Naive B cell (primary cell): Measurements from ENCODE around the gene TNS4. TPM values are rescaled to one million over a fixed set of nuclear protein-coding genes. Genes with fewer than 3 reads are reported as not detected.

Experiments used
- ATAC-seq, 2 donors: fragments of 150-1000 bp; cut with Tn5 transposase; 2 replicates each; pipeline ENCODE4 v1.10.0; 2021; ENCODE audit warnings: low read depth in 2 of 2, mild to moderate bottlenecking in 2 of 2, moderate library complexity in 2 of 2
- DNase-seq: peaks from one replicate; pipeline ENCODE4 v3.0.0; 2022
- H3K27ac Mint-ChIP-seq, 6 donors: one replicate each; pipeline ENCODE4 v1.8.0; 2020 to 2022; ENCODE audit warnings: mild to moderate bottlenecking in 6 of 6, mixed read lengths in 6 of 6, moderate library complexity in 5 of 6, inconsistent platforms in 2 of 6
- H3K27me3 Mint-ChIP-seq, 3 donors: one replicate each; pipeline ENCODE4 v1.8.0; 2021 to 2022; ENCODE audit warnings: mixed read lengths in 3 of 3, mild to moderate bottlenecking in 1 of 3
- H3K36me3 Mint-ChIP-seq, 2 donors: one replicate each; pipeline ENCODE4 v1.8.0; 2020 to 2022; ENCODE audit warnings: mixed read lengths in 2 of 2, inconsistent platforms in 1 of 2, mild to moderate bottlenecking in 1 of 2
- H3K4me1 Mint-ChIP-seq, 3 donors: one replicate each; pipeline ENCODE4 v1.8.0; 2020 to 2022; ENCODE audit warnings: mixed read lengths in 3 of 3, inconsistent platforms in 1 of 3, mild to moderate bottlenecking in 1 of 3, moderate library complexity in 1 of 3
- H3K4me3 Mint-ChIP-seq, 8 donors: one replicate each; pipeline ENCODE4 v1.8.0; 2020 to 2022; ENCODE audit warnings: mild to moderate bottlenecking in 8 of 8, mixed read lengths in 8 of 8, moderate library complexity in 8 of 8, inconsistent platforms in 2 of 8
- H3K9me3 Mint-ChIP-seq, 7 donors: one replicate each; pipeline ENCODE4 v1.8.0; 2020 to 2022; ENCODE audit warnings: mixed read lengths in 7 of 7, mild to moderate bottlenecking in 5 of 7, inconsistent platforms in 2 of 7, moderate library complexity in 1 of 7
- polyA plus RNA-seq, 6 donors: library from polyadenylated mRNA; unstranded; fragments of 300-500 nt; fragmentation: Illumina TruSeq; gene quantifications; one replicate each; pipeline ENCODE4 v1.2.3, GENCODE V29; 2021; ENCODE audit warnings: low read depth in 6 of 6

Gene TNS4
- polyA plus RNA-seq, 6 donors from 2014 or later, result not detected

DNA sequence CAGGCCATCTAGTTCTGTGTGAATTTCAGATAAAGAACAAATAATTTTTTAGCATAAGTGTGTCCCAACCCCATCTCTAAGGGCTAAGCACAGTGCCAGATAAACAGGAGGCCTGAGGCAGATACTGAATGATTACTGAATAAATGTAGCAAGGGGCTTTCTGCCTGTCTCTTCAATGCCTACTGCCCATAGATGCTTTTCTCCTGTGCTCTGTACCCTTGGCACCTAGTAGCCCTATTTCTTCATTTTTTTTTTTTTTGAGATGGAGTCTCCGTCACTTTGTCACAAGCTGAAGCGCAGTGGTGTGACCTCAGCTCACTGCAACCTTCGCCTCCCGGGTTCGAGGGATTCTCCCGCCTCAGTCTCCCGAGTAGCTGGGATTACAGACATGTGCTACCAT lies 32.9 kb downstream of the TNS4 start:
- Mint-ChIP-seq H3K9me3 (peaks cover 0 to 1% (median 0%) of the 10 kb centered on the region in 7 donors), H3K27me3 (peaks cover 4 to 17% (median 5%) of the 10 kb centered on the region in 3 donors), H3K27ac (no peak overlapping the region), H3K4me3 (no peak overlapping the region), H3K4me1 (peaks cover 0 to 8% (median 4%) of the 10 kb centered on the region in 3 donors), H3K36me3 (no peaks in the 10 kb centered on the region)
- no peak for DNase-seq
- ATAC-seq, result no peak

DNA sequence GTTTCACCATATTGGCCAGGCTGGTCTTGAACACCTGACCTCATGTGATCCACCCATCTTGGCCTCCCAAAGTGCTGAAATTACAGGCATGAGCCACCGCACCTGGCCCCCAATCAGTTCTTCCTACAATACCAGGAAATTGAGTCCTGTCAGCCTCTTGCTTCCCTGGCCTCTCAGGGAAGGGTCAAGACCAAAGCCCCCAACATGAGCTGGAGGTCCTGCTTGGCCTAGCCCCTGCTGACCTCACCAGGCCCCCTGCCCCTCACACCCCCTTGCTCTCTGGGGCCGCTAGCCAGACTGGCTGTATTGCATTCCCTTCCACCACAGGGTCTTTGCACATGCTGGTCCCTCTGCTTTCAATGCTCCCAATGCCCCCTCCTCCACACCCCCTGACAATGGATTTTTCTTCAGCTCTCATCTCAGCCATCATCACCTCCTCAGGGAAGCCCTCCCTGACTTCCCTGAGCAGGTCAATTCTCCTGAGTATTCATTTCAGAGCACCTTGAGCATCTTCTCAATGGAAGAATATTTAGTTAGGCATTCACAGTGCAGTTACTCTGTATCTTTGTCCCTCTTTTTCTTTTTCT lies 34.0 kb downstream of the TNS4 start:
- peak overlapping the region in 1 of 6 donors; percentile 82 for H3K27ac Mint-ChIP-seq
- H3K36me3 Mint-ChIP-seq, result no peaks in the 10 kb centered on the region
- H3K27me3 Mint-ChIP-seq, result peaks cover 0 to 17% (median 4%) of the 10 kb centered on the region in 3 donors
- DNase-seq (no peak), ATAC-seq (no peak)
- peaks cover 0 to 6% (median 4%) of the 10 kb centered on the region in 3 donors for H3K4me1 Mint-ChIP-seq
- no peaks in the 10 kb centered on the region for H3K9me3 Mint-ChIP-seq
- no peak overlapping the region for H3K4me3 Mint-ChIP-seq

- DNase-seq (no peak), ATAC-seq (no peak)
- Mint-ChIP-seq H3K9me3 (no peaks in the 10 kb centered on the region), H3K4me1 (peaks cover 0 to 6% (median 4%) of the 10 kb centered on the region in 3 donors), H3K36me3 (no peaks in the 10 kb centered on the region), H3K27me3 (peaks cover 0 to 16% (median 4%) of the 10 kb centered on the region in 3 donors), H3K4me3 (peak overlapping the region in 1 of 8 donors; percentile 47), H3K27ac (peak overlapping the region in 1 of 6 donors; percentile 30)
Observed at GRCh38 chr17:40466298-40466971, 35.0 kb downstream of the TNS4 start.

DNA sequence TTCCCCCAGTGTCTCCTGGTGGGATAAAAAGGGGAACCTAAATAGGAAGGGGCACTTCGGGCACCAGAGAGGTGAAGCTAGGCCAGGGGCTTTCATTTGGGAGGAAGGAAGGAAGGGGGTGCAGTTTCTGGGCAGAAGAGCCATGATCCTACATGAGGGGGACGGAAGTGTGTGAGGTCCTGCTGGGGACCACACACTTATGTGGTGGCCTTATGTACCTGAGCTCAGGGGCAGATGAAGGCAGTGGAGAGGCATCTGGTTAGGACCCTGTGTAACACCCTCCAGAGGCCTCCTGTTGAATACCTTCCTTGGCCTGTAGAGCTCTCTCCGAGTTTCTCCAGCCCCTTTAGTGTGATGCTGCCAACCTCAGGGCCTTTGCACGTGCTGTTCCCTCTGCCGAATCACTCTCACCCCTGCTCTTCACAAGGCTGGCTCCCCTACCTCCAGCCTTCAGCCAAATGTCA lies 37.0 kb downstream of the TNS4 start:
- no peak overlapping the region for H3K4me3 Mint-ChIP-seq
- no peak for DNase-seq

GRCh38 chr17:40463122-40463550 lies 38.3 kb downstream of the TNS4 start:
- H3K27ac Mint-ChIP-seq, result peak overlapping the region in 1 of 6 donors; percentile 73
- no peaks in the 10 kb centered on the region for H3K36me3 Mint-ChIP-seq
- no peak overlapping the region for H3K4me3 Mint-ChIP-seq
- no peaks in the 10 kb centered on the region for H3K27me3 Mint-ChIP-seq
- DNase-seq (no peak), ATAC-seq (no peak)
- no peaks in the 10 kb centered on the region for H3K9me3 Mint-ChIP-seq
- H3K4me1 Mint-ChIP-seq, result peaks cover 0 to 6% (median 4%) of the 10 kb centered on the region in 3 donors

More for the DNA sequence above, 37.0 kb downstream of the TNS4 start:
- no peak for ATAC-seq
- no peaks in the 10 kb centered on the region for H3K9me3 Mint-ChIP-seq
- H3K27ac Mint-ChIP-seq, result no peak overlapping the region
- H3K36me3 Mint-ChIP-seq, result no peaks in the 10 kb centered on the region
- H3K27me3 Mint-ChIP-seq, result peaks cover 0 to 6% (median 0%) of the 10 kb centered on the region in 3 donors
- peaks cover 0 to 6% (median 4%) of the 10 kb centered on the region in 3 donors for H3K4me1 Mint-ChIP-seq

- H3K27me3 Mint-ChIP-seq, result no peaks in the 10 kb centered on the region
- H3K36me3 Mint-ChIP-seq, result no peaks in the 10 kb centered on the region
- H3K4me3 Mint-ChIP-seq, result no peak overlapping the region
- H3K27ac Mint-ChIP-seq, result no peak overlapping the region
- no peak for ATAC-seq
- no peaks in the 10 kb centered on the region for H3K9me3 Mint-ChIP-seq
- peaks cover 0 to 5% (median 4%) of the 10 kb centered on the region in 3 donors for H3K4me1 Mint-ChIP-seq
- no peak for DNase-seq
Observed at GRCh38 chr17:40462343-40463121, 38.9 kb downstream of the TNS4 start.

GRCh38 chr17:40461732-40462342 lies 39.6 kb downstream of the TNS4 start:
- Mint-ChIP-seq H3K9me3 (no peaks in the 10 kb centered on the region), H3K36me3 (no peaks in the 10 kb centered on the region), H3K4me3 (no peak overlapping the region), H3K27me3 (no peaks in the 10 kb centered on the region), H3K27ac (no peak overlapping the region), H3K4me1 (peaks cover 0 to 4% (median 2%) of the 10 kb centered on the region in 3 donors)
- no peak for ATAC-seq
- DNase-seq, result no peak

- DNase-seq (no peak), ATAC-seq (no peak)
- Mint-ChIP-seq H3K9me3 (no peaks in the 10 kb centered on the region), H3K36me3 (no peaks in the 10 kb centered on the region), H3K27ac (peak overlapping the region in 1 of 6 donors; percentile 20), H3K4me3 (no peak overlapping the region), H3K4me1 (peaks cover 0 to 4% (median 0%) of the 10 kb centered on the region in 3 donors), H3K27me3 (no peaks in the 10 kb centered on the region)
Observed at GRCh38 chr17:40460968-40461731, 40.3 kb downstream of the TNS4 start.

DNA sequence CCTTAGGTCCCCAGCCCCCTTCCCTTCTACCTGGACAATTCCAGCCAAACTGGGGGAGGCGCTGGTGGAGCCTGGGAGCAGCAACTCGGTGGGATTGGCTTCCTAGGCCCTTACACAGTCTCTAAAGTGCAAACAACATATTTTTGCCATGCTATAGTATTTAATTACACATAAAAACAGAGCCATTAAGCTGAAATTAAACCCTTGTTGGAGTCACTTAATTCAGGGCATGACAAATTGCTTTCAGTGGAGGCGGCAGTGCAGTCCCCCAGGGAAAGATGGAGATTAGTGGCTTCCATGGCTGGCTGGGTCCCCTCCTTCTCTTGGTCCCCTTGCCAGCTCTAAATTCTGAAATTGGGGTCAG lies 40.8 kb downstream of the TNS4 start:
- ATAC-seq (no peak), DNase-seq (no peak)
- no peaks in the 10 kb centered on the region for H3K9me3 Mint-ChIP-seq
- H3K27me3 Mint-ChIP-seq, result no peaks in the 10 kb centered on the region
- no peaks in the 10 kb centered on the region for H3K4me1 Mint-ChIP-seq
- H3K4me3 Mint-ChIP-seq, result no peak overlapping the region
- H3K36me3 Mint-ChIP-seq, result no peaks in the 10 kb centered on the region
- no peak overlapping the region for H3K27ac Mint-ChIP-seq

GRCh38 chr17:40459636-40460603 lies 41.5 kb downstream of the TNS4 start:
- DNase-seq, result no peak
- no peaks in the 10 kb centered on the region for H3K4me1 Mint-ChIP-seq
- no peak overlapping the region for H3K4me3 Mint-ChIP-seq
- ATAC-seq, result no peak
- no peaks in the 10 kb centered on the region for H3K27me3 Mint-ChIP-seq
- no peaks in the 10 kb centered on the region for H3K36me3 Mint-ChIP-seq
- H3K27ac Mint-ChIP-seq, result peak overlapping the region in 1 of 6 donors; percentile 7
- H3K9me3 Mint-ChIP-seq, result no peaks in the 10 kb centered on the region

DNA sequence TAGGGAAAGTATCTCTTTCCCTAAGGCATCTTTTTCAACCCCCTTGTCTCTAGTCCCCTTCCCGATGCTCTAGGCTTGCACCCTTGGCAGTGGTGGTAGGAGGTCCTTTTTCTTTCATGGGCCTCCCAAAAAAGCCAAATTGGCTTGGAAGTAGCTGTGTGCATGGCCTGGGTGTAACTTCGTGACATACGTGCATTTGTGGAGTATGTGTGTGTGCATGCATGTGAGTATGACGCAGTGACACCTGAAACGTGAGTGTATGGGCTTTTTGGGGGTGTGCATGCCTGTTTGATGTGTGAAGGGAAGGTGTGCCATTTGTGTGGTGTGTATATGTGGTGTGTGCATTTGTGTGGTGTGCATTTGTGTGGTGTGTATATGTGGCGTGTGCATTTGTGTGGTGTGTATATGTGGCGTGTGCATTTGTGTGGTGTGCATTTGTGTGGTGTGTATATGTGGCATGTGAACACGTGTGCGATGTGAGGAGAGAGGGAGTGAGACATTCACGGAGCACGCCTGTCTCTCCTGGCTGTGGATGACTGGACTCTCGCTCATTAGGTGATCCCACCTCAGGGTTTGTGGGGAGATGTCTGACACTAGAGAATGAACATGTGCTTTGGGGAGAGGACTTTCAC lies 42.5 kb downstream of the TNS4 start:
- peaks cover 0 to 4% of the 10 kb centered on the region in 2 donors for H3K36me3 Mint-ChIP-seq
- H3K27ac Mint-ChIP-seq, result peak overlapping the region in 2 of 6 donors; percentile 2 to 11
- H3K4me3 Mint-ChIP-seq, result no peak overlapping the region
- no peak for DNase-seq
- ATAC-seq, result no peak
- H3K27me3 Mint-ChIP-seq, result no peaks in the 10 kb centered on the region
- H3K4me1 Mint-ChIP-seq, result no peaks in the 10 kb centered on the region
- H3K9me3 Mint-ChIP-seq, result no peaks in the 10 kb centered on the region
